Measurements from ENCODE around the gene TEAD1.

DNA sequence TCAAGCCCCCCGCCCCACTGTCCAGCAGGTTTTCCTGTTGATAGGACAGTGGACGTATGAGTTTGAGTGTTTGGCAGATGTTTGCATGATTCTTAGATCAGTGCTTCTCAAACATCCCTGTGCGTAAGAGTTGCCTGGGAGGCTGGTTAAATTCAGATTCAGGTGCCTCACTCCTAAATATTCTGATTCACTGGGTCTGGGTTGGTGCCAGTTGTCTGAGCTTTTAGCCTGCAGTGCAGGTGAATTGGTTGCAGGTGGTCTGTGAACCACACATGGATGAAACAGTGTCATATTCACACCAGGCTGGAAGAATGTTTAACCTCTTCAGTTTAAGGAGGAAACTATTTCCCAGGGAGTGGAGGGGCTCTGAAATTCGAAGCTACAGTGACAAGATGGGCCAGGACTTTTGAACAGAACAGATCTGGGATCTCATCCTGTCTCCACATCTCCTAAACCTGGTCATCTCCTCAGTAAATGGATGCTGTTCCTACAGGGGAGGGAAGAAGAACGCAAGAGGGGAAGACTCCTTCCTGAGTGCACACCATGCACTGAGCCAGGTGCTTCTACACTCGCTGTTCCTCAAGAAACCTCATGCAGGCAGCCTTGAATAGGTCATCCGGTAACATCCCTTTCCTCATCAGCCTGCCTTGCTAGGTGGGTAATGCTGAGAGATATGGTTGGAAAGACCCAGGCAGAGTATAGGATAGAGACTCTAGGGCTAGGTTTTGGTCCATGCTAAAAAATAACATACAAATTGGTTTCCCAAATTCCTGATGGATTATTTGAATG is 47.8 kb downstream of the TEAD1 start:
- TF ChIP-seq, protein P1, sequence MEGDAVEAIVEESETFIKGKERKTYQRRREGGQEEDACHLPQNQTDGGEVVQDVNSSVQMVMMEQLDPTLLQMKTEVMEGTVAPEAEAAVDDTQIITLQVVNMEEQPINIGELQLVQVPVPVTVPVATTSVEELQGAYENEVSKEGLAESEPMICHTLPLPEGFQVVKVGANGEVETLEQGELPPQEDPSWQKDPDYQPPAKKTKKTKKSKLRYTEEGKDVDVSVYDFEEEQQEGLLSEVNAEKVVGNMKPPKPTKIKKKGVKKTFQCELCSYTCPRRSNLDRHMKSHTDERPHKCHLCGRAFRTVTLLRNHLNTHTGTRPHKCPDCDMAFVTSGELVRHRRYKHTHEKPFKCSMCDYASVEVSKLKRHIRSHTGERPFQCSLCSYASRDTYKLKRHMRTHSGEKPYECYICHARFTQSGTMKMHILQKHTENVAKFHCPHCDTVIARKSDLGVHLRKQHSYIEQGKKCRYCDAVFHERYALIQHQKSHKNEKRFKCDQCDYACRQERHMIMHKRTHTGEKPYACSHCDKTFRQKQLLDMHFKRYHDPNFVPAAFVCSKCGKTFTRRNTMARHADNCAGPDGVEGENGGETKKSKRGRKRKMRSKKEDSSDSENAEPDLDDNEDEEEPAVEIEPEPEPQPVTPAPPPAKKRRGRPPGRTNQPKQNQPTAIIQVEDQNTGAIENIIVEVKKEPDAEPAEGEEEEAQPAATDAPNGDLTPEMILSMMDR (IDR thresholded peaks at IDR 0.05 in 4 of 5, conservative IDR thresholded peaks at IDR 0.05 in 1 of 5), result no peak
- no peak for TF ChIP-seq POLR2A (IDR thresholded peaks at IDR 0.05)

All from gastrocnemius medialis (tissue), 4 donors.